Measurements from ENCODE around the gene PIGB.

The PIGB gene

GRCh38 chr15:55348281-55348778 is 29.3 kb downstream of the PIGB start:
- TF ChIP-seq GATA2 (IDR thresholded peaks at IDR 0.05; ENCODE audit: low read depth, low read length) = no peak
- no peak for TF ChIP-seq GATA3 (IDR thresholded peaks at IDR 0.05; ENCODE audit: low read depth, low read length)

GRCh38 chr15:55349282-55349681 is 30.3 kb downstream of the PIGB start:
- TF ChIP-seq GATA3 (IDR thresholded peaks at IDR 0.05; ENCODE audit: low read depth, low read length) (no peak), GATA2 (IDR thresholded peaks at IDR 0.05; ENCODE audit: low read depth, low read length) (no peak)

GRCh38 chr15:55353025-55353424 is 34.0 kb downstream of the PIGB start:
- TF ChIP-seq GATA3 (IDR thresholded peaks at IDR 0.05; ENCODE audit: low read depth, low read length) = no peak
- no peak for TF ChIP-seq GATA2 (IDR thresholded peaks at IDR 0.05; ENCODE audit: low read depth, low read length)

GRCh38 chr15:55356985-55357585 is 38.1 kb downstream of the PIGB start:
- TF ChIP-seq GATA3 (IDR thresholded peaks at IDR 0.05; ENCODE audit: low read depth, low read length) (no peak), GATA2 (IDR thresholded peaks at IDR 0.05; ENCODE audit: low read depth, low read length) (no peak)

GRCh38 chr15:55357774-55358173 is 38.8 kb downstream of the PIGB start:
- TF ChIP-seq GATA2 (IDR thresholded peaks at IDR 0.05; ENCODE audit: low read depth, low read length) (no peak), GATA3 (IDR thresholded peaks at IDR 0.05; ENCODE audit: low read depth, low read length) (no peak)

GRCh38 chr15:55358471-55358870 is 39.4 kb downstream of the PIGB start:
- TF ChIP-seq GATA3 (IDR thresholded peaks at IDR 0.05; ENCODE audit: low read depth, low read length) = no peak
- no peak for TF ChIP-seq GATA2 (IDR thresholded peaks at IDR 0.05; ENCODE audit: low read depth, low read length)

GRCh38 chr15:55360256-55360655 is 41.2 kb downstream of the PIGB start:
- TF ChIP-seq GATA2 (IDR thresholded peaks at IDR 0.05; ENCODE audit: low read depth, low read length) = no peak
- TF ChIP-seq GATA3 (IDR thresholded peaks at IDR 0.05; ENCODE audit: low read depth, low read length) = no peak

- TF ChIP-seq GATA2 (IDR thresholded peaks at IDR 0.05; ENCODE audit: low read depth, low read length) (no peak), GATA3 (IDR thresholded peaks at IDR 0.05; ENCODE audit: low read depth, low read length) (no peak)
Measured at GRCh38 chr15:55361048-55361447, 42.0 kb downstream of the PIGB start.

GRCh38 chr15:55362641-55363040 is 43.6 kb downstream of the PIGB start:
- TF ChIP-seq GATA3 (IDR thresholded peaks at IDR 0.05; ENCODE audit: low read depth, low read length) (no peak), GATA2 (IDR thresholded peaks at IDR 0.05; ENCODE audit: low read depth, low read length) (no peak)

- TF ChIP-seq GATA2 (IDR thresholded peaks at IDR 0.05; ENCODE audit: low read depth, low read length) = no peak
- TF ChIP-seq GATA3 (IDR thresholded peaks at IDR 0.05; ENCODE audit: low read depth, low read length) = no peak
Measured at GRCh38 chr15:55366981-55367380, 48.0 kb downstream of the PIGB start.

GRCh38 chr15:55372701-55373440 is 53.8 kb downstream of the PIGB start:
- no peak for TF ChIP-seq GATA2 (IDR thresholded peaks at IDR 0.05; ENCODE audit: low read depth, low read length)
- no peak for TF ChIP-seq GATA3 (IDR thresholded peaks at IDR 0.05; ENCODE audit: low read depth, low read length)

- no peak for TF ChIP-seq GATA2 (IDR thresholded peaks at IDR 0.05; ENCODE audit: low read depth, low read length)
- no peak for TF ChIP-seq GATA3 (IDR thresholded peaks at IDR 0.05; ENCODE audit: low read depth, low read length)
Measured at GRCh38 chr15:55379095-55379494, 60.1 kb downstream of the PIGB start.

- TF ChIP-seq GATA2 (IDR thresholded peaks at IDR 0.05; ENCODE audit: low read depth, low read length) (no peak), GATA3 (IDR thresholded peaks at IDR 0.05; ENCODE audit: low read depth, low read length) (no peak)
Measured at GRCh38 chr15:55381595-55381994, 62.6 kb downstream of the PIGB start.

GRCh38 chr15:55383687-55384086 is 64.7 kb downstream of the PIGB start:
- TF ChIP-seq GATA2 (IDR thresholded peaks at IDR 0.05; ENCODE audit: low read depth, low read length) = no peak
- TF ChIP-seq GATA3 (IDR thresholded peaks at IDR 0.05; ENCODE audit: low read depth, low read length) = no peak

GRCh38 chr15:55387027-55387426 is 68.0 kb downstream of the PIGB start:
- no peak for TF ChIP-seq GATA3 (IDR thresholded peaks at IDR 0.05; ENCODE audit: low read depth, low read length)
- TF ChIP-seq GATA2 (IDR thresholded peaks at IDR 0.05; ENCODE audit: low read depth, low read length) = no peak
